Activated gamma-delta T cell (primary cell): ENCODE data around the gene TBC1D22A.

Experiments used
- DNase-seq: peaks from one replicate; lab custom pipeline; 2025; lab: John Stamatoyannopoulos, UW

The TBC1D22A gene

GRCh38 chr22:47032956-47033647 lies 270.7 kb downstream of the TBC1D22A start:
- DNase-seq = no peak

DNA sequence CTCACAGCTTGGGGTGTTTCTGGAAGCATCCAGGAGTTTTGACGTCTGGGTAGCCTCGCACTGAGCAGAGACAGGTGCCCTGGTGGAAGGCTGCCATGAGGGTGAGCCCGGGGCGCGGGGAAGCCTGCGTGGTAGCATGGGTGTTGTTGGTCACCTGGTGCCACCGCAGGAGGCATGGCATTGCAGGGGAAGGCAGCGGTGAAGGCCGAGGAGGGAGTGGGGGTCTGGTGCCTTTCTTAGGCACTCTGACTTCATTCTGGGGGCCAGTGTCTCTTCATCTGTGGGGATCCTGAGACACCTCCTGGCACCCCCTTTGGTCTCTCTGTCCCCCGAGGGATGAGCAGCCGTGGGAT lies 271.2 kb downstream of the TBC1D22A start:
- no peak for DNase-seq

GRCh38 chr22:47034076-47034808 lies 271.8 kb downstream of the TBC1D22A start:
- no peak for DNase-seq

- DNase-seq = no peak
Observed at GRCh38 chr22:47034905-47035419, 272.5 kb downstream of the TBC1D22A start.

GRCh38 chr22:47035425-47035881 lies 273.0 kb downstream of the TBC1D22A start:
- no peak for DNase-seq

DNA sequence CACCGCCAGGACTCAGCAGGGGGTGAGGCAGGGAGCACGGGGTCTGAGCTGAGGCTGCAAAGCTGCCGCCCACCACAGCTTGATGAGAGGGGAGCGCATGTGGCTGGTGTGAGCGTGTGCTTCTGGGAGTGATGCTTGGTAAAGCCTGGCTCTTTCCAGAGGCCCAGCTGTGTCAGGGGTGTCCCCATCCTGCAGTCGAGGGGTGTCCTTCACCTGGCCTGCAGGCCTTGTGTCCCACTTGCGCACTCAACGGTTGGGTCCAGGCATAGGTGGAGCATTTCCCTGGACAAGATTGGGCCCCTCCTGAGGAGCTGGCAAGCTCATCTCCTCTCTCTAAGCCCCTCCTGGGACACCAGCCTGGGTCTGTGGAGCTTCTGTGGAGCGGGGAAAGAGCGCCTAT lies 273.9 kb downstream of the TBC1D22A start:
- no peak for DNase-seq

- no peak for DNase-seq
Observed at GRCh38 chr22:47036936-47037485, 274.6 kb downstream of the TBC1D22A start.

DNA sequence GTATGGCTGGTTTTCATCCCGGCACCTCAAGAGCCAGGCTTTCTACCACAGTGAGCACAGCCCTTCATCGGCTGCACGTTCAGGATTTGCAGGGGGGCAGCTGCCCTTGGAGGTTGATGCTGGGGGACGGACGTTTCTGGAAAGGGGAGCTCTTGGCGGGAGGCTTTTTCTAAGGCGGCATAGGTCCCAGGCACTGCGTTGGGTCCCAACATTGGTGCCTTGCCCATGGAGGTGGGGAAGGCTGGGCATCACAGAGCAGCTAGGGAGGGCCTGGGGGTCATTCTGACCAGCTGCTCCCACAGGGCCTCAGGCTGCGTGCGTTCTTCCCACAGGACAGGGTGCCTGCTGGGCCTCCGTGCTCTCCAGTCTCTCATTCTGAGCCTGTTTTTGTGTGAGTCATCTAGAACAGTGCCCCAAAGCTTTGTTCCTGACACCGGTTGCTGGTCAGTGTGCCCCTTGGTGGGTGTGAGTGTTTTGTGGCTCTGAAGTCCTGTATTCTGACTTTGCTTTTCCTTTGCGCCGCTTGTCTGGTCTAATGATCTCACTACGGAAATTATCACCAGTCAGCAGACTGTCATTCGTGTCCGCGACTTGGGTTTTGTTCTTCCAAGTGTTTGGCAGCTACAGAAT lies 275.9 kb downstream of the TBC1D22A start:
- no peak for DNase-seq

DNA sequence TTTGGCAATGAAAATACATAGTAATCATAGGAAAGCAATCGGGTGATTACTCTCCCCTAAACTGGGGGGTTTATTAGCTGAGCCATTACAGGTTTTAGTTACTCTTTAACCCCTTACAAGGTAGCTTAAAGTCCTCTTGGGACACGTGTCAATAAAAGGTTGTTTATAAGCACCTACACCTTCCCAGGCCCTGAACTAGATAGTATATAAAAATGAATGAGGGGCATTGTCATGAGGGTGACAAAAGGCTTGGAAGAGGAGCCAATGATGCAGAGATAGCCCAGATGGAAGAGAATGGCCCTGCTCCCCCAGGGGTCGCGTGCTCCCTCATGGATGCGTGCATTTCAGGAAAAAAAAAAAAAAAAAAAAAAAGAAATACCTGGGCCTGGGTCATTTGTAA lies 276.9 kb downstream of the TBC1D22A start:
- DNase-seq = no peak

DNA sequence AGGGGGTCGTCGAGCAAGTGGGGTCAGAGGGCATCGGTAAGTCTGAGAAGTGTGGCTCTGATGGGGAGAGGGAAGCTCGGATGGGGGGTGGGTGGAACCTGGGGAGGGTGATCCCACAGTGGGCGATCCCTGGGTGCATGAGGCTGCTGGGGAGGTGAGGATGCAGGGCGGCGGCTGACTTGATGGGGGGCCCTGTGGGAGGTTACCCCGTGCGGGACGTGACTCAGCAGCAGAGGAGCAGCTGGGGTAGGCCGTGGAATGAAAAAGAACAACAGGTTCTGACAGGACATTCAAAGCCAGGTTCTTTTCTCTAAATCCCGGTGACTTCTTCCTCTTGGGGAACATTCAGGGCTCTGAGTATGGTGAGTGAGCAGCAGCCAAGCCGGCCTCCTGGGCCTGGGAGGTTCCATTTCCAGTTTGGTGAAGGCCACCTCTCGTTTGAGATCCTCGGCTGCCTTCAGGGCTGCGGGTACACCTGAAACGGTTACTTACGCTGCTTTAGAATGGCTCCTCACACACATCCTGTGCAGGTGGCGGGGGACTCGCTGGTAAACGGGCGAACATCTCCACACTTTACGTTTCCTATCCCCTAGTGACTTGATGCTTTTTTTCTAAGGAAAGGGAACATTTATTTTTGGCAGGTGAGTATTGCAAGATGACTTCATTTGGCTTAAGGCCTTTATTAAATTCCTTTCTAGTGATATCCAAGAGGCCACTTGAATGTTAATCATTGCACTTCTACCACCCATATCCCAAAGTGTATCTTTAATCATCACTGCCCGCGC lies 278.2 kb downstream of the TBC1D22A start:
- no peak for DNase-seq

- DNase-seq = no peak
Observed at GRCh38 chr22:47041271-47042115, 279.0 kb downstream of the TBC1D22A start.

DNA sequence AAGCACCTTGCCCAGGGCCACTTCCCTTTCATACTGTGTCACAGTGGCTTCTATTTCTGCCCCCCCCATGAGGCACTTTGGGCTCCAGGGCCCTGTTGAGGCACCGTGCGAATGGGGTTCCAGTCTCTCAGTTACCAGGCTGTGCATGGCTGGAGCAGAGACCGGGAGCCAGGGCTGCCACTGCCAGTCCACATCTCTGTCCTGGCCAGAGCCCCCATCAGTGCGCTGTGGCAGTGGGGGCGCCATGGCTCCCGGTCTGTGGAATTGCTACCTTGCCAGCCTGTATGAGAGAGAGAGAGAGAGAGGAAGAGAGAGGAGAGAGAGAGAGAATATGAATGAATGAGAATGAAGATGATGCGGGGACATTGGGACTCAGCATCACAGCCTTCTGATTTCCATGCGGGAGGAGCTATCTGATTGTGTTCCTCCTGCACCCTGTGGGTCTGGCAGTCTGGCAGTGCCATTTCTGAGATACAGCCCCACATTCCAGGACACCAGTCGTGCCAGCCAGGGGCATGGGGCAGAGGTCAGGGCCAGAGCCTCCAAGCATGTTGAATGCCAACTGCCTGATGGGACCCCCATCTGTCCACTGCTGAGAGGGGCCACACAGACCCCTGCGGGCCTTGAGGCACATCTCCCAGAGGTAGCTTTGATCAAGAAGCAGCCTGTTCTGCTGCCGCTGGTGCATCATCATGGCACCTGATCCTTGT lies 279.8 kb downstream of the TBC1D22A start:
- no peak for DNase-seq

DNA sequence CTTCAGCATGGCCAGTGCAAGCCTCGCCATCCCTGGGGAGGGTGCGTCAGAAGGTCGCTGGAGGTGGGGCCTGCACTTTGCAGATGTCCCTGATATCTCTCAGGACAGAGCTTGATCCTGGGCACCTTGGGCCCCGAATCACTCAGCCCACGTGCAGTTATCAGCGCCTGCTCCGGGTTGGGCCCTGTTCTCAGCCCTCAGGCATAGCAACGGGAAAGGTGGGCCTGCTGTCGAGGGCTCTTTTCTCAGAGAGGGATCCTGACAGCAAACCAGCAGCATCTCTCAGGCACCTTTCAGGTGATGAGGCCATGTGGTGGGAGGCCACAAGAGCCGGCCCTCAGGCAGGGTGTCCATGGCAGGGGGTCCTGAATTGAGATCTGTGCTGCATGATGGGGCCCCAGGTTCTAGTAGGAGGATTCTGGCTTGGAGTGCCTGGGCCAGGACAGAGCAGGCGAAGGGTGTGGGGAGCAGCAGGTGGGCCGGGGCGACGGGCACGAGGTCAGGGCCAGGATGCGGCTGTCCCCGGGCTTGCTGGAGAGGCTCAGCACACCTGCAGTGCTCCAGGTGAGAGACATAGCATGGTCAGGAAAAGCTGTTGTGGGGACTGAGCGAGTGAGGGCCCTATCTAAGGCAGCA lies 280.5 kb downstream of the TBC1D22A start:
- no peak for DNase-seq

DNA sequence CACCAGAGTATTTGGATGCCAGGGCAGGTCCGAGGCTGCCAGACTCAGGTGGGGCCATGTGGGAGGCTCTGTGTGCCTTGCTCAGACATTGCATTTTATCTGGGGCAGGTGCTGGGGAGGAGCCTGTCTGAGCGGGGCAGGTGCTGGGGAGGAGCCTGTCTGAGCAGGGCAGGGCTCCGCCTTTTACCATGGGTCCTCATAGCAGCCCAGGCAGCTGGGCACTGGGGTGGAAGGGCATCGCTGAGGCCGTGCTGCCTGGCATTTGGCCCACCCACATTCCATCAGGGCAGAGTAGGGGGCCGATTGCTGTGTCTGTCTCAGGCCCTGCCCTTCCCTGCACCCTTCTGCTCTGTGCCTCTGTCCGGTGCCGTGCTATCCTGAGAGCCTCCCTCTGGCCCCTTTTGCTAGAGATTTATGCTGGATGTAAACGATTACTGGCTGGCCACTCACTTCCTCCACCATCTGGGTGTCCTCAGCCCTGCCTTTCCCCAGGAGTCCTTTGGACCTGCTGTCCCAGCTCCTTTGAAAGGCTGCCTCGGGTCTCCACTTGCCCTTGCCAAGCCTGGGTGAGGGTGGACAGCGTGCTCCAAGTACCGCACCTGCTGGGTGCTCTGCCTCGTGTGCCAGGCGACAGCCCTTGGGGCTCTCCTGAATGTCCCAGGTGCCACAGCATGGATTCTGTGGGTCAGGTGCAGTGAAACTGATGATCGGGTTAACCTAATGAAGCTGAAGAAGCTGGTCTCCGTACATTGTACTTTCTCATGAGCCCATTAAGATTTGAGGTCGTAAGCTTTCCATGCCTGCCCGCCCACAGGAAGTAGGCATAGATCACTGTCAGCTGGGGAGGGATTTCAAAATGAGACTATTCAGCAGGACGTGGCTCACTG lies 281.6 kb downstream of the TBC1D22A start:
- DNase-seq = no peak

- no peak for DNase-seq
Observed at GRCh38 chr22:47044722-47045535, 282.5 kb downstream of the TBC1D22A start.

DNA sequence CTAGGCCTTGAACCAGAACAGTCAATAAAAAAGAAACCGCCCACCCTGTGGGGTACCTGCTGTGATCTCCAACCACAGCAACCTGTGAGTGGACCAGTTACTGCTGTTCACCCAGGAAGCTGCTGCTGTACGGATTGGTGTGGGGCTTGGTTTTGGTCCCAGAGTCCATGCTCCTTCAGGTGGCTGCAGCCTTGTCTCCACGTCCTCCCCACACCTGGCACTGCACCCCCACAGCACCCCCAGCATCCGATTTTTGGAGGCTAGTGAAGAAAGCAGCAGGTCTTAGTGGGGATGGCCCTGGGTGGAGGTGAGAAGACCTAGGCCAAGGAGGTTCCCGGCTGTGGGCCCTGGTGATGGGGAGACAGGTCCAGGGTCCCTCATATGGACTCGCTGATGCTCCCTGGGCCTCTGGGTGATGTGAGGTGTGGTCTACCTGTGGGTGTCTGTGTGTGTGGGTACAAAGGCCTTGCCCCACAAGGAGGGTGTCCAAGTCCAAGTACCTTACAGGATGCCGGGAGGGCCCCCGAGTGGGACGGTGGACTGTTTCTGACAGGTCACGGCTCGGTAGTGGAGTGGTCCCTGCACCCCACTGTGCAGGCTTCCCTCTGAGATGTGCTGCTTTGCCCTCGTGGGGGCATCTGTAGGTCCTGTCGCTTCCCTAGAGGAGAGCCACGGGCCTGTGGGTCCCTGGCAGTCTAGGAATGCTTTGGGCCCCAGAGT lies 283.4 kb downstream of the TBC1D22A start:
- no peak for DNase-seq

DNA sequence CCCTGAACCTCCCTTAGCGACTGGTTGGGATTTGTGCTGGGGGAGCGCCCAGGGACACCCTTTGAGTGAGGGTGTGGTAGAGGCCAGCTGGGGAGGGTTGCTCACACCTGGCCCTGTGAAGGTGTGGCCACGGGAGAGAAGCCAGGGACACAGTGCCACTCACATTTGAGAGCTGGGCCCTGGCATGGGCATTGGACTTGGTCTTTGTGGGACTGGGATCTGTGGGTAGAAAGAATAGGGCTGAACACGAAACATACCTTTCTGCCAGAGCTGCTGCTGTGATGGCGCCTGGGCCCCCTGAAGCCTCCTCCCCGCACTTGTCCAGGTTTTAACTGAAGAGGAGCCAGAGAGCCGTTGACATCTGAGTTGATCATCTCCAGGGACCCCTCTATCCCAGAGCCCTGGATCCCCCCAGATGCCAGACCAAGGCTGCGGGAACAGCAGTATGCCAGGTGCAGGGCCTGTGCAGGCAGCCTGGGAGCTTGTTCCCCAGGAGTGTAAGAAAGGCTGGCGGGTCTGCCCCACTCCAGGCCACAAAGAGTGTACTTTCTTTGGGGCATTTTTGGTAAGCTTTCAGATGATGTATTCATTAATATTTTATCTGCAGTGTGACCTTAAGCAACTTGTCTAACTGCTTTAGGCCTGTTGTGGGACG lies 284.1 kb downstream of the TBC1D22A start:
- no peak for DNase-seq
